GM23338 (cell line): Measurements from ENCODE around the gene ARL14. TPM values are rescaled to one million over a fixed set of nuclear protein-coding genes. Genes with fewer than 3 reads are reported as not detected.

ENCODE experiments used
- ATAC-seq: fragments of 200-7000 bp; cut with Tn5 transposase; 3 replicates; pipeline ENCODE4 v1.9.1; 2020
- DNase-seq: peaks from one replicate; pipeline ENCODE4 v3.0.0-alpha.2; 2015; ENCODE audit warnings: low spot score
- H2AFZ ChIP-seq: fragments of 200-600 bp; sonication (generic); 2 replicates; pipeline ENCODE4 v1.8.0; 2016; ENCODE audit warnings: antibody characterized with exemption, mild to moderate bottlenecking, moderate library complexity
- H3F3A ChIP-seq: fragments of 200-600 bp; sonication (generic); replicated peaks from 2 replicates; pipeline ENCODE4 v1.8.0; 2017; ENCODE audit warnings: antibody characterized with exemption, mixed run types, low read depth
- H3K27ac ChIP-seq: fragments of 200-600 bp; sonication (generic); 2 replicates; pipeline ENCODE4 v1.6.1; 2016; ENCODE audit warnings: low read depth
- H3K27me3 ChIP-seq: fragments of 200-600 bp; sonication (generic); 2 replicates; pipeline ENCODE4 v1.8.0; 2016; ENCODE audit warnings: mild to moderate bottlenecking, mixed run types, moderate library complexity; ENCODE audit not compliant: insufficient read depth
- H3K36me3 ChIP-seq: fragments of 200-600 bp; sonication (generic); 2 replicates; pipeline ENCODE4 v1.8.0; 2016; ENCODE audit warnings: mild to moderate bottlenecking; ENCODE audit not compliant: insufficient read depth
- H3K4me1 ChIP-seq: fragments of 200-600 bp; sonication (generic); 2 replicates; pipeline ENCODE4 v1.8.0; 2016; ENCODE audit warnings: mild to moderate bottlenecking, moderate library complexity; ENCODE audit not compliant: insufficient read depth
- H3K4me2 ChIP-seq: fragments of 200-600 bp; sonication (generic); 2 replicates; pipeline ENCODE4 v1.7.1; 2017; ENCODE audit warnings: mixed run types
- H3K4me3 ChIP-seq: fragments of 200-600 bp; sonication (generic); 2 replicates; pipeline ENCODE4 v1.6.1; 2016; ENCODE audit warnings: mixed run types
- H3K79me2 ChIP-seq: fragments of 200-600 bp; sonication (generic); replicated peaks from 2 replicates; pipeline ENCODE4 v1.8.0; 2017; ENCODE audit warnings: mild to moderate bottlenecking; ENCODE audit not compliant: insufficient read depth
- H3K9me2 ChIP-seq: fragments of 200-600 bp; sonication (generic); 2 replicates; pipeline ENCODE4 v1.8.0; 2017; ENCODE audit not compliant: insufficient read depth
- H4K20me1 ChIP-seq: fragments of 200-600 bp; sonication (generic); replicated peaks from 2 replicates; pipeline ENCODE4 v1.8.0; 2017; ENCODE audit warnings: mild to moderate bottlenecking; ENCODE audit not compliant: insufficient read depth
- H3K27ac Mint-ChIP-seq: 2 replicates; pipeline ENCODE4 v1.8.0; 2020; ENCODE audit warnings: inconsistent platforms, mild to moderate bottlenecking, moderate library complexity, mixed read lengths
- H3K27me3 Mint-ChIP-seq: 3 replicates; pipeline ENCODE4 v1.8.0; 2022; ENCODE audit warnings: low read depth, mild to moderate bottlenecking, moderate library complexity, mixed read lengths, inconsistent platforms; ENCODE audit not compliant: insufficient read depth, poor library complexity
- H3K36me3 Mint-ChIP-seq: 3 replicates; pipeline ENCODE4 v1.8.0; 2021; ENCODE audit warnings: low read depth, mild to moderate bottlenecking, inconsistent platforms, moderate library complexity, mixed read lengths
- H3K4me1 Mint-ChIP-seq: 3 replicates; pipeline ENCODE4 v1.8.0; 2020; ENCODE audit warnings: mild to moderate bottlenecking, inconsistent platforms, mixed read lengths
- H3K4me3 Mint-ChIP-seq: 3 replicates; pipeline ENCODE4 v1.8.0; 2021; ENCODE audit warnings: moderate library complexity, mild to moderate bottlenecking, inconsistent platforms, mixed read lengths
- H3K9me3 Mint-ChIP-seq: 3 replicates; pipeline ENCODE4 v1.8.0; 2020; ENCODE audit warnings: moderate library complexity, mild to moderate bottlenecking, inconsistent platforms, mixed read lengths
- EZH2phosphoT487 ChIP-seq: fragments of 200-600 bp; sonication (generic); IDR thresholded peaks from one replicate; pipeline ENCODE4 v1.8.1; 2018; ENCODE audit warnings: antibody characterized with exemption; ENCODE audit not compliant: unreplicated experiment
- POLR2AphosphoS5 ChIP-seq: IDR thresholded peaks from 2 replicates; pipeline ENCODE4 v1.6.1; 2016; ENCODE audit warnings: antibody characterized with exemption, low read depth
- STAT1 ChIP-seq: IDR thresholded peaks from one replicate; pipeline ENCODE4 v1.6.1; 2016; ENCODE audit warnings: antibody characterized with exemption; ENCODE audit not compliant: unreplicated experiment
- ZNF331 ChIP-seq: fragments of 250-450 bp; sonication (Bioruptor Pico); IDR thresholded peaks from 2 replicates; pipeline ENCODE4 v1.5.0; 2020; ENCODE audit warnings: low read depth, mild to moderate bottlenecking, moderate library complexity
- long read RNA-seq: library from polyadenylated mRNA; unstranded; transcript quantifications from one replicate; pipeline ENCODE4 v2.0.0, GENCODE V29; 2020; ENCODE audit not compliant: unreplicated experiment
- polyA plus RNA-seq: library from polyadenylated mRNA; unstranded; fragments of >200 nt; fragmentation: Nextera tagmentation; extraction: Ambion mirVana; gene quantifications from 2 replicates; pipeline ENCODE4 v1.2.1, GENCODE V29; 2016
- total RNA-seq: library from RNA; depleted of rRNA; stranded (reverse); fragments of >200 nt; shearing (Covaris generic); gene quantifications from 2 replicates; pipeline ENCODE4 v1.2.3, GENCODE V29; 2014; rRNA removed
- TF ChIP-seq, protein P1 (sequence below): fragments of 250-450 bp; sonication (Bioruptor Pico); IDR thresholded peaks from 2 replicates; pipeline ENCODE4 v1.5.0; 2020; ENCODE audit warnings: mild to moderate bottlenecking, moderate library complexity
- TF ChIP-seq, protein P2 (sequence below): IDR thresholded peaks from 2 replicates; pipeline ENCODE4 v1.6.1; 2016; ENCODE audit warnings: antibody characterized with exemption

Gene ARL14
- total RNA-seq (not detected in 2 replicates), polyA plus RNA-seq (not detected in 2 replicates)
- long read RNA-seq = 0 reads

DNA sequence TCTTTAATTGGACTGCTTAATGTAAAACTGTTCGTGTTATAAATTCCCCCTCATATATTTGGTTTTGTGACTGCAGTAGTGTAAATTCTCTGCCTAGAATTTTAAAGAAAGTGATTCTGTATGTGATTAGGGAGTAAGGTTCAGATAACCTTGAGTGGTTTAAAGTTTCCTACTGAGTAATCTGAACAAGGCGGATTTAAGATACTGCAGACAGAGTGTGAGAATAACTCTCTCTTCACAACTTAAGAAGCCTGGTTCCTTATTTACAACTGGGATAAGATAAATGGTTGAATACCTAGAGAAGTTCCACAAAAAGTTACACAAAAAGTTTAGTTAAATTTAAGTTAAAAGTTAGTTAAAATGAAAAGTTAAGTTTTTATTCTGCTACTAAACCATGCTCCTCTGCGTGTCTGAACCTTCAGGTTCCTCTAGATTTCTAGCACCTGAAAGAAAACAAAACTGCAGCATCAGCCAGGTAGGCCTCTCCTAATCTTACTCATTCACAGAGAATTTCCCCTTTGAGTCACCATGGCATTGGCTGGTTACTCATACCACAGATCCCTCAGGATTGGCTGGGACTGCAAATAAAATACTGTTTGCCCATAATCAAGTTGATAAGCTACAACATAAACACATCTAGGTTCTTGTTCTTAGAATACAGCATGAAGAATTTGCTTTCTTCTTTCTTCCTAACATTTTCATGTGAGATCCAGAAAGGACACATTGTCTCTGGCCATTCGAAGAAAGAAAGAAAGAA lies at the start of gene ARL14:
Gene ARL14 (plus strand): TSS at position 614 of the 757 bp plus-strand sequence. CDS start 187 bp downstream, outside the sequence.
- Mint-ChIP-seq H3K36me3 (no peaks in the 10 kb centered on the region), H3K9me3 (no peaks in the 10 kb centered on the region), H3K27me3 (no peaks in the 10 kb centered on the region), H3K4me1 (peaks cover 22% of the 10 kb centered on the region; the same call in 2 of the 3 replicates), H3K27ac (no peak within 1 kb of the TSS), H3K4me3 (no peak within 1 kb of the TSS)
- no peak for TF ChIP-seq STAT1
- no peak for TF ChIP-seq ZNF331
- TF ChIP-seq, protein P1, sequence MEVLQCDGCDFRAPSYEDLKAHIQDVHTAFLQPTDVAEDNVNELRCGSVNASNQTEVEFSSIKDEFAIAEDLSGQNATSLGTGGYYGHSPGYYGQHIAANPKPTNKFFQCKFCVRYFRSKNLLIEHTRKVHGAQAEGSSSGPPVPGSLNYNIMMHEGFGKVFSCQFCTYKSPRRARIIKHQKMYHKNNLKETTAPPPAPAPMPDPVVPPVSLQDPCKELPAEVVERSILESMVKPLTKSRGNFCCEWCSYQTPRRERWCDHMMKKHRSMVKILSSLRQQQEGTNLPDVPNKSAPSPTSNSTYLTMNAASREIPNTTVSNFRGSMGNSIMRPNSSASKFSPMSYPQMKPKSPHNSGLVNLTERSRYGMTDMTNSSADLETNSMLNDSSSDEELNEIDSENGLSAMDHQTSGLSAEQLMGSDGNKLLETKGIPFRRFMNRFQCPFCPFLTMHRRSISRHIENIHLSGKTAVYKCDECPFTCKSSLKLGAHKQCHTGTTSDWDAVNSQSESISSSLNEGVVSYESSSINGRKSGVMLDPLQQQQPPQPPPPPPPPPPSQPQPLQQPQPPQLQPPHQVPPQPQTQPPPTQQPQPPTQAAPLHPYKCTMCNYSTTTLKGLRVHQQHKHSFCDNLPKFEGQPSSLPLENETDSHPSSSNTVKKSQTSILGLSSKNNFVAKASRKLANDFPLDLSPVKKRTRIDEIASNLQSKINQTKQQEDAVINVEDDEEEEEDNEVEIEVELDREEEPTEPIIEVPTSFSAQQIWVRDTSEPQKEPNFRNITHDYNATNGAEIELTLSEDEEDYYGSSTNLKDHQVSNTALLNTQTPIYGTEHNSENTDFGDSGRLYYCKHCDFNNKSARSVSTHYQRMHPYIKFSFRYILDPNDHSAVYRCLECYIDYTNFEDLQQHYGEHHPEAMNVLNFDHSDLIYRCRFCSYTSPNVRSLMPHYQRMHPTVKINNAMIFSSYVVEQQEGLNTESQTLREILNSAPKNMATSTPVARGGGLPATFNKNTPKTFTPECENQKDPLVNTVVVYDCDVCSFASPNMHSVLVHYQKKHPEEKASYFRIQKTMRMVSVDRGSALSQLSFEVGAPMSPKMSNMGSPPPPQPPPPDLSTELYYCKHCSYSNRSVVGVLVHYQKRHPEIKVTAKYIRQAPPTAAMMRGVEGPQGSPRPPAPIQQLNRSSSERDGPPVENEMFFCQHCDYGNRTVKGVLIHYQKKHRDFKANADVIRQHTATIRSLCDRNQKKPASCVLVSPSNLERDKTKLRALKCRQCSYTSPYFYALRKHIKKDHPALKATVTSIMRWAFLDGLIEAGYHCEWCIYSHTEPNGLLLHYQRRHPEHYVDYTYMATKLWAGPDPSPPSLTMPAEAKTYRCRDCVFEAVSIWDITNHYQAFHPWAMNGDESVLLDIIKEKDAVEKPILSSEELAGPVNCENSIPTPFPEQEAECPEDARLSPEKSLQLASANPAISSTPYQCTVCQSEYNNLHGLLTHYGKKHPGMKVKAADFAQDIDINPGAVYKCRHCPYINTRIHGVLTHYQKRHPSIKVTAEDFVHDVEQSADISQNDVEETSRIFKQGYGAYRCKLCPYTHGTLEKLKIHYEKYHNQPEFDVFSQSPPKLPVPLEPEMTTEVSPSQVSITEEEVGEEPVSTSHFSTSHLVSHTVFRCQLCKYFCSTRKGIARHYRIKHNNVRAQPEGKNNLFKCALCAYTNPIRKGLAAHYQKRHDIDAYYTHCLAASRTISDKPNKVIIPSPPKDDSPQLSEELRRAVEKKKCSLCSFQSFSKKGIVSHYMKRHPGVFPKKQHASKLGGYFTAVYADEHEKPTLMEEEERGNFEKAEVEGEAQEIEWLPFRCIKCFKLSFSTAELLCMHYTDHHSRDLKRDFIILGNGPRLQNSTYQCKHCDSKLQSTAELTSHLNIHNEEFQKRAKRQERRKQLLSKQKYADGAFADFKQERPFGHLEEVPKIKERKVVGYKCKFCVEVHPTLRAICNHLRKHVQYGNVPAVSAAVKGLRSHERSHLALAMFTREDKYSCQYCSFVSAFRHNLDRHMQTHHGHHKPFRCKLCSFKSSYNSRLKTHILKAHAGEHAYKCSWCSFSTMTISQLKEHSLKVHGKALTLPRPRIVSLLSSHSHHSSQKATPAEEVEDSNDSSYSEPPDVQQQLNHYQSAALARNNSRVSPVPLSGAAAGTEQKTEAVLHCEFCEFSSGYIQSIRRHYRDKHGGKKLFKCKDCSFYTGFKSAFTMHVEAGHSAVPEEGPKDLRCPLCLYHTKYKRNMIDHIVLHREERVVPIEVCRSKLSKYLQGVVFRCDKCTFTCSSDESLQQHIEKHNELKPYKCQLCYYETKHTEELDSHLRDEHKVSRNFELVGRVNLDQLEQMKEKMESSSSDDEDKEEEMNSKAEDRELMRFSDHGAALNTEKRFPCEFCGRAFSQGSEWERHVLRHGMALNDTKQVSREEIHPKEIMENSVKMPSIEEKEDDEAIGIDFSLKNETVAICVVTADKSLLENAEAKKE (CRISPR knock-in tag) = no peak
- no peak for TF ChIP-seq POLR2AphosphoS5
- no peak for TF ChIP-seq EZH2phosphoT487
- TF ChIP-seq, protein P2, sequence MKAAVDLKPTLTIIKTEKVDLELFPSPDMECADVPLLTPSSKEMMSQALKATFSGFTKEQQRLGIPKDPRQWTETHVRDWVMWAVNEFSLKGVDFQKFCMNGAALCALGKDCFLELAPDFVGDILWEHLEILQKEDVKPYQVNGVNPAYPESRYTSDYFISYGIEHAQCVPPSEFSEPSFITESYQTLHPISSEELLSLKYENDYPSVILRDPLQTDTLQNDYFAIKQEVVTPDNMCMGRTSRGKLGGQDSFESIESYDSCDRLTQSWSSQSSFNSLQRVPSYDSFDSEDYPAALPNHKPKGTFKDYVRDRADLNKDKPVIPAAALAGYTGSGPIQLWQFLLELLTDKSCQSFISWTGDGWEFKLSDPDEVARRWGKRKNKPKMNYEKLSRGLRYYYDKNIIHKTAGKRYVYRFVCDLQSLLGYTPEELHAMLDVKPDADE = no peak
- Histone ChIP-seq H3K4me1 (peaks cover 8% of the 10 kb centered on the region; the same call in 1 of the 2 replicates), H3K79me2 (no peaks in the 10 kb centered on the region), H3F3A (no peaks in the 10 kb centered on the region), H2AFZ (peak within 1 kb of the TSS; percentile 39), H4K20me1 (no peaks in the 10 kb centered on the region), H3K4me2 (no peak within 1 kb of the TSS), H3K27me3 (no peaks in the 10 kb centered on the region), H3K27ac (no peak within 1 kb of the TSS), H3K36me3 (no peaks in the 10 kb centered on the region), H3K4me3 (no peak within 1 kb of the TSS), H3K9me2 (no peaks in the 10 kb centered on the region)
- ATAC-seq (peak; percentile 30; the same call in 2 of the 3 replicates), DNase-seq (no peak)
